Hindlimb muscle (tissue), 1 donor: Measurements from ENCODE around the gene F2RL2. TPM values are rescaled to one million over a fixed set of nuclear protein-coding genes. Genes with fewer than 3 reads are reported as not detected.

Experiments used
- DNase-seq: peaks from one replicate; pipeline ENCODE4 v3.0.0-alpha.2; 2013
- polyA plus RNA-seq: library from polyadenylated mRNA; unstranded; fragments of 120-200 nt; gene quantifications from one replicate; pipeline ENCODE4 v1.2.1, GENCODE V29; 2013; ENCODE audit not compliant: insufficient read length

The F2RL2 gene
- polyA plus RNA-seq, 1 donor: 0.25 TPM

DNA sequence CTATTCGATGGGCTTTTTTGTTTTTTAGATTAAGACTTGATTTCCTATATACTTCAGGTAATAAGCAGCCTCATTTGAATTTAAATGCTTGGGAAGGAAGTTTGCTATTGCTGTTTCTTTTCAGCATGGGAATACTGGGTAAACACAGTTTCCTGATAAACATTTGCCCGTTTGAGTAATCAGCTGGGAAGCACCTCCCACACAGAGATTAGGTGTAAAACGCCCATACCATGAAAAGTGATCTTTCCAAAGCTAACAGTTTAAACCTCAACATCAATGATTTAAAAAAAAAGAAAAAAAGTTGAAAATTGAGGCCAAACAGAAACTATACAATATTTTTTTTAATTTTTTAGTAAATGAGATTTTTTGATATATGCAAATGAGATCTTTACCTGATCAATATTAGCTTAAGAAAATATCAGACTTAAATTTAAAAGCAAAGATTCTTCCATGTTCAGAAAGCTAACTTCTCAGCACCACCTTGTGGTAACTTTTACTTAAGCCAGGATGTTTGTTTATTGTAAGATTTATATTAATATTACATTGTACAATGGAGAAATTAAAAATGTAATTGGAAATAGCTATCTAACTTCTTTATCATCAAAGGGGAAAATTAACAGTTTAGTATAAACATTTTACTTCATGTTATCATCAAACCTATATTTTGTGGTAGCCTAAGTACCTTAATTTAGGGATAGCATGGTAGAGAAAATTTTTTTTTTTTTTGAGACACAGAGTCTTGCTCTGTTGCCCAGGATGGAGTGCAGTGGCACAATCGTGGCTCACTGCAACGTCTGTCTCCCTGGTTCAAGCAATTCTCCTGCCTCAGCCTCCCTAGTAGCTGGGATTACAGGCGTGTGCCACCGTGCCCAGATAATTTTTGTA, 39.8 kb downstream of the F2RL2 start:
- no peak for DNase-seq

DNA sequence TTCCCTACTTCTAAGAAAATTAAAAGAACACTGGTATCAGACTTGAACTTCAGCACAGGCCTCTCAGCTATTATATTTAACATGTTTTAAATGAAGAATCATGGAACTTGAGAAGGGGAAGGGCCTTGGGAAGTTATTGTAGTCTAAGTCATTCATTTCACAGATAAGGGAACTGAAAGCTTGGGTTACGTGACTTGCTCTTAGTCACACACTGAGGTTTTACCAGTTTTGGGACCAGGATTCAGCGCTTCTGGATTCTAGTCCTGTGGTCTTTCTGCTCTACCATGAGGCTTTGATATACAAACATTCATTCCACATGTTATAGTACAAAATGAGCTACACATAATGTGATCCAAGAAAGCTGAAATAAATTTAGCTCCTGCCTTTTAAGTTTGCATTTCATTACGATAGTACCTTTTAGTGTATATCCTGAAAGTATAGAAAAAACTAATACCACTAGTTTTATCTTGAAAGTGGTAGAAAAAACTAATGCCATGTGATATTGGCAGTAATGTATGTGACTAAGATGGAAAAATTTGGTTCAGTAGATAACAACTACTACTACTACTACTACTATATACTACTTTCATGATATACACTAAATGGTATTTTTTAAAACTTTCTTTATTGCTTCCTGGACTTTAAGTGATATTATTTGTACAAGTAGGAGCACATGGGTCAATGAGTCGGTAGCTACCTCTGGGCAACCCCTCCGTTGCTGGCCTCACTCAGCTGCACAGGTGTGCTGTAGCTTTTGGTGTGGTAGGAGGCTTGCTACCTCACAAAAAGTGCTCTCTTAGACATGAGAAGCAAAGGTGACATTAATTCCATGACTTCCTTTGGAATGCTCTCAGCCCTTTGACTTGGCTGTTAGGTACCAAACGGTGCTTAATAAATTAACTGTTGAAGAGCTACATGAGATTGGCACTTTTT, 40.7 kb downstream of the F2RL2 start:
- DNase-seq: no peak

DNA sequence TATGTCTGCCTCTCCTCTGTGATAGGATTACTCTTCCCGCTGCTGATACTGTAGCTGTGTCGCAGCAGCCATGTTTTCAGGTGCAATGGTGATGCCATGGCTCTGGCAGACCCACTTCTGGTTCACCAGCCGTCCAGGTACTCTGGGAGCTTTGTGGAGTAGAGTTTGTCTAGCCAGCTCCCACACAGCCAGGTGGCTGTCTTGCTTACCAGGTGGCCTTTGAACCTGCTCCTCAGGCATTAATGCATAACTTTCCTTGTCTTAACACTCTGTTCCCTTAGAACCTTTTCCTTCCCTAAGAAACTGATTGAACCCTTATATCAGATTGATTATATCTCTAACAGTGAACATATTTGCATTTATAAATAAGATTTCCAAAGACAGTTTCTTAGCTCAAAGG, 42.2 kb downstream of the F2RL2 start:
- no peak for DNase-seq

DNA sequence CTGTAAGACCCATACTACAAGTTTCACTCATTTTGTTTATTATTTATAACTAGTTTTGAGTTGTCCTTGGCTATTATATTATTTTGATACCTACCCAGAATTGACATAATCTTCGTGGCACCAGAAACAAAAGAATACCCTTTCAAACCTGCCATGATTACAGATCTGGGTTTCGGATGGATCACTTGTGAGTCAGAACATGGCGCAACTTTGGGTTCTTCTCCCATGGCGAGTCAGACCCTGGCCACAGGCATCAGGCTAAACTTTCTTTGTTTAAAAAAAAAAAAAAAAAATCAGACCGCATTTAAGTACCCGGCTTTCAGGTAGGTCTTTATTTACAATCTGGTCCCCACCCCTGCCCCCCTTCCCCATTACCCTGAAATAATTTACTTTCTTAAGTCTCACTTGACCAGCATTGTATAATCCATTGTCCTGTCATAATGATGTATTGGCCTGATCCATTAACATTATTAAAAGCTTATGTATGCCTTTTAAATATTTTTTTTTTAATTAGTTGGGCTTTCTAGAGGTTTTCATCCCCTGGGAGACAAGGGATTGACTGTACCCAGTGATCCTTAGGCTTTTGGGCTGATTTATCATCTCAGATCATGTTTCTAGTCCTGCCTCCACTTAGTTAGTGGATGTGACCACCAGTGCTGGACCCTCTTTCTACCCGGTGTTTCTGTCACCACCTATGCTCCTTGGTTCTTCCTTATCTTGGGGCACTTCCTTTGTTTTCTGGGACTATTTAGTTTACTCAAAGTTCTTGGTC, 43.9 kb downstream of the F2RL2 start:
- no peak for DNase-seq

DNA sequence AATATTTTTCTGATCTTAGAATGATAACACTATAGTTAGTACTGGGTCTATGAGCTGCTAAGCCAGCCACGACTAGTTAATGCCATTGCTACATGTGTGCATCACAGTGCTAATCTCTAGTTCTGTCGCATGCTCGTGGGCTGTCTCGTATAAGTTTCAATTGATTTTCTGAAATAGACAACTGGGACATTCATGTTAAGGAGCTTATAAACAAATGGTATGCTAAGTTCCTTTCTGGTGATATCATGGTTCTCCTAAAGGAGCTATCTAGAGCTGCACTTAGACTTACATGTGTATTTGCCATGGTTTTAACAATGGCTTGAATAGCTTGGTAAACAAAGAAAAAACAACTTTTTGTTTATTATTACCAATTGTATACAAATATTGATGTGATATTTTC, 46.2 kb downstream of the F2RL2 start:
- DNase-seq: no peak

DNA sequence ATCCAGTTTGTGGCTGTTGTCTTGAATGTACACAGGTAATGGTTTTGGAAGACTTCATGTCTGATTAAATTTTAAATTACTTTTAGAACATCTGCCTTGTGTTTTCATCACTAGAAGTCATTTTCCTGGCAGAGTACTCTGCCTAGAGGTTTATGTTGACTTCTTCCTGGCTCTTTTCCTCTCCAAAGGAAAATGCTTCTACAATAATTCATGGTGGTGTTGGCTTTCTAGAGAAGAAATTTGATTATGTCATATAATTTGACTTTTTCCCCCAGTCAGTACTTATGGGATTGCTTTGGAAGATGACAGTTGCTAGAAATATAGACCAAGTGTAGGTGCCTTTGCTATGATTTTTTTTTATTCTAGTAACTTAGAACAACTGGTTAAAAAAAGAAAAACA, 46.8 kb downstream of the F2RL2 start:
- DNase-seq: peak; percentile 43

DNA sequence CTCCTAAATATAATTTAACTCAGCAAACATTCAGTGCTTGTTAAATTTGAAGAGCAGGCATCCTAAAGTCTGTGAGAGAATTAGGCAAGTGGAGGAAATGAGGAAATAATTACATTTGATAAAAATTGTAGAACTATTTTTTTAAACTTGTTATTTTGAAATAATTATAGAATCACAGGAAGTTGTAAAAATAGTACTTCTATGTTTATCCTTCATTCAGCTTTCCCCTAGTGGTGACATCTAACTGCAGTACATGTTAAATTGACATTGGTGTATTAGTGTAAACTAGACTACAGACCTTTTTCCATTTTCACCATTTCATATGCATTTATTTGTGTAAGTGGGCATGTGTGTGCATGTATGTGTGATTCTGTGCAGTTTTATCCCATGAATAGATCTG, 51.6 kb downstream of the F2RL2 start:
- DNase-seq: no peak

DNA sequence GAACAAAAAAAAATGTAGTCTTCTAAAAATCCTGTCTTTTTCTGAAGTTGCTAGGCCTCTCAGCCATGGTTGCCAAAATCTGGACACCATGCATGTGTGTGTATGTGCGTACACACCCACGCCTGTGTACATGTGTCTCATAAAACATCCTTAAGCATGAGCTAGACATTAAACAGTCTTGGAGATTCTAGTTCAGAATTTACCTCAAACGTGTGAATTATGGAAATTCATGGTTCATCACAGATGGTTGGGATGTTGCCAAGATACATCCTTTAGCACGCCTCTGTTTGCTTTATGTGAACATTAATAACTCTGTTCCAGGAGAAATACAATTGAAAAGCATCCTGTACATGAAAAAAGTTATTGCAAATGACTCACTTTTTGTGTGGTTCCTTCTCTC, 53.0 kb downstream of the F2RL2 start:
- DNase-seq: no peak

Other genes with a start within 250 kb of the F2RL2 start
- gene IQGAP2, start 220.1 kb downstream of the F2RL2 start, polyA plus RNA-seq: 6.6 TPM
- 19.9 TPM for gene F2R, start 92.7 kb upstream of the F2RL2 start, polyA plus RNA-seq
- gene F2RL1, start 195.6 kb upstream of the F2RL2 start, polyA plus RNA-seq: 0.31 TPM
- gene S100Z, start 226.6 kb upstream of the F2RL2 start, polyA plus RNA-seq: 0.40 TPM